ENCODE data around the gene BPIFB4.
"Not testable (repeated sequence)": the region's sequence is repeated elsewhere in the genome, so short reads cannot be mapped to it uniquely, and the experiment has no call there.

The BPIFB4 gene

GRCh38 chr20:33105316-33105924, 26.0 kb downstream of the BPIFB4 start:
- DNase-seq, result no peak
- in situ Hi-C loops (cut with HindIII; ENCODE audit: low pct_ligation_motif_present, low pct_unique_long_range_greater_than_20kb, low sequenced_read_pairs), result no loop called here

- in situ Hi-C loops (cut with HindIII; ENCODE audit: low pct_ligation_motif_present, low pct_unique_long_range_greater_than_20kb, low sequenced_read_pairs); DNase-seq: not testable (repeated sequence)
Measured at GRCh38 chr20:33106058-33106620, 26.7 kb downstream of the BPIFB4 start.

- DNase-seq, result no peak
- in situ Hi-C loops (cut with HindIII; ENCODE audit: low pct_ligation_motif_present, low pct_unique_long_range_greater_than_20kb, low sequenced_read_pairs), result no loop called here
Measured at GRCh38 chr20:33108661-33109060, 29.2 kb downstream of the BPIFB4 start.

GRCh38 chr20:33110147-33110825, 30.8 kb downstream of the BPIFB4 start:
- in situ Hi-C loops (cut with HindIII; ENCODE audit: low pct_ligation_motif_present, low pct_unique_long_range_greater_than_20kb, low sequenced_read_pairs), result no loop called here
- no peak for DNase-seq

GRCh38 chr20:33111306-33111705, 31.9 kb downstream of the BPIFB4 start:
- in situ Hi-C loops (cut with HindIII; ENCODE audit: low pct_ligation_motif_present, low pct_unique_long_range_greater_than_20kb, low sequenced_read_pairs), result no loop called here
- DNase-seq, result no peak

- no peak for DNase-seq
- in situ Hi-C loops (cut with HindIII; ENCODE audit: low pct_ligation_motif_present, low pct_unique_long_range_greater_than_20kb, low sequenced_read_pairs), result no loop called here
Measured at GRCh38 chr20:33112547-33113386, 33.3 kb downstream of the BPIFB4 start.

GRCh38 chr20:33113387-33113908, 34.0 kb downstream of the BPIFB4 start:
- no peak for DNase-seq
- in situ Hi-C loops (cut with HindIII; ENCODE audit: low pct_ligation_motif_present, low pct_unique_long_range_greater_than_20kb, low sequenced_read_pairs), result no loop called here

- DNase-seq; in situ Hi-C loops (cut with HindIII; ENCODE audit: low pct_ligation_motif_present, low pct_unique_long_range_greater_than_20kb, low sequenced_read_pairs): not testable (repeated sequence)
Measured at GRCh38 chr20:33115501-33115900, 36.1 kb downstream of the BPIFB4 start.

GRCh38 chr20:33119725-33120720, 40.6 kb downstream of the BPIFB4 start:
- in situ Hi-C loops (cut with HindIII; ENCODE audit: low pct_ligation_motif_present, low pct_unique_long_range_greater_than_20kb, low sequenced_read_pairs), result no loop called here
- DNase-seq, result no peak

- DNase-seq, result no peak
- in situ Hi-C loops (cut with HindIII; ENCODE audit: low pct_ligation_motif_present, low pct_unique_long_range_greater_than_20kb, low sequenced_read_pairs), result no loop called here
Measured at GRCh38 chr20:33120934-33121333, 41.5 kb downstream of the BPIFB4 start.

GRCh38 chr20:33122297-33122696, 42.9 kb downstream of the BPIFB4 start:
- DNase-seq; in situ Hi-C loops (cut with HindIII; ENCODE audit: low pct_ligation_motif_present, low pct_unique_long_range_greater_than_20kb, low sequenced_read_pairs): not testable (repeated sequence)

GRCh38 chr20:33124261-33124660, 44.8 kb downstream of the BPIFB4 start:
- no peak for DNase-seq
- in situ Hi-C loops (cut with HindIII; ENCODE audit: low pct_ligation_motif_present, low pct_unique_long_range_greater_than_20kb, low sequenced_read_pairs), result no loop called here

GRCh38 chr20:33124994-33125393, 45.6 kb downstream of the BPIFB4 start:
- in situ Hi-C loops (cut with HindIII; ENCODE audit: low pct_ligation_motif_present, low pct_unique_long_range_greater_than_20kb, low sequenced_read_pairs), result no loop called here

GRCh38 chr20:33125983-33126382, 46.5 kb downstream of the BPIFB4 start:
- no peak for DNase-seq
- in situ Hi-C loops (cut with HindIII; ENCODE audit: low pct_ligation_motif_present, low pct_unique_long_range_greater_than_20kb, low sequenced_read_pairs), result no loop called here

More at GRCh38 chr20:33124994-33125393, 45.6 kb downstream of the BPIFB4 start:
- no peak for DNase-seq

- in situ Hi-C loops (cut with HindIII; ENCODE audit: low pct_ligation_motif_present, low pct_unique_long_range_greater_than_20kb, low sequenced_read_pairs), result no loop called here
- no peak for DNase-seq
Measured at GRCh38 chr20:33127422-33128097, 48.1 kb downstream of the BPIFB4 start.

- in situ Hi-C loops (cut with HindIII; ENCODE audit: low pct_ligation_motif_present, low pct_unique_long_range_greater_than_20kb, low sequenced_read_pairs), result no loop called here
- no peak for DNase-seq
Measured at GRCh38 chr20:33130568-33131061, 51.2 kb downstream of the BPIFB4 start.

- no peak for DNase-seq
- in situ Hi-C loops (cut with HindIII; ENCODE audit: low pct_ligation_motif_present, low pct_unique_long_range_greater_than_20kb, low sequenced_read_pairs), result no loop called here
Measured at GRCh38 chr20:33131949-33132473, 52.6 kb downstream of the BPIFB4 start.
